GM10248 (cell line): ENCODE results near the gene MICOS13.
A peak's percentile ranks its signal among the peaks of the same experiment; 100 is the strongest.

ENCODE experiments used
- CTCF ChIA-PET: fragments of 300-600 bp; sonication (Branson Sonifier 250); formaldehyde crosslinking; extraction: SDS; loops from one replicate; lab custom pipeline; 2021; ENCODE audit warnings: antibody characterized with exemption; lab: Yijun Ruan, JAX
- POLR2A ChIA-PET: fragments of 350-650 bp; sonication (Branson Sonifier 250); formaldehyde crosslinking; extraction: SDS; loops from one replicate; lab custom pipeline; 2020; ENCODE audit warnings: antibody characterized with exemption; lab: Yijun Ruan, JAX
- DNase-seq: peaks from one replicate; pipeline ENCODE4 v3.0.0; 2012; ENCODE audit errors: extremely low spot score
- TF ChIP-seq, protein P1 (sequence below): IDR thresholded peaks from 2 replicates; pipeline ENCODE4 v1.5.1; 2012; ENCODE audit warnings: mild to moderate bottlenecking, low read depth; ENCODE audit errors: extremely low read depth, missing control alignments, control extremely low read depth

The MICOS13 gene, protein sequence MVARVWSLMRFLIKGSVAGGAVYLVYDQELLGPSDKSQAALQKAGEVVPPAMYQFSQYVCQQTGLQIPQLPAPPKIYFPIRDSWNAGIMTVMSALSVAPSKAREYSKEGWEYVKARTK

DNA sequence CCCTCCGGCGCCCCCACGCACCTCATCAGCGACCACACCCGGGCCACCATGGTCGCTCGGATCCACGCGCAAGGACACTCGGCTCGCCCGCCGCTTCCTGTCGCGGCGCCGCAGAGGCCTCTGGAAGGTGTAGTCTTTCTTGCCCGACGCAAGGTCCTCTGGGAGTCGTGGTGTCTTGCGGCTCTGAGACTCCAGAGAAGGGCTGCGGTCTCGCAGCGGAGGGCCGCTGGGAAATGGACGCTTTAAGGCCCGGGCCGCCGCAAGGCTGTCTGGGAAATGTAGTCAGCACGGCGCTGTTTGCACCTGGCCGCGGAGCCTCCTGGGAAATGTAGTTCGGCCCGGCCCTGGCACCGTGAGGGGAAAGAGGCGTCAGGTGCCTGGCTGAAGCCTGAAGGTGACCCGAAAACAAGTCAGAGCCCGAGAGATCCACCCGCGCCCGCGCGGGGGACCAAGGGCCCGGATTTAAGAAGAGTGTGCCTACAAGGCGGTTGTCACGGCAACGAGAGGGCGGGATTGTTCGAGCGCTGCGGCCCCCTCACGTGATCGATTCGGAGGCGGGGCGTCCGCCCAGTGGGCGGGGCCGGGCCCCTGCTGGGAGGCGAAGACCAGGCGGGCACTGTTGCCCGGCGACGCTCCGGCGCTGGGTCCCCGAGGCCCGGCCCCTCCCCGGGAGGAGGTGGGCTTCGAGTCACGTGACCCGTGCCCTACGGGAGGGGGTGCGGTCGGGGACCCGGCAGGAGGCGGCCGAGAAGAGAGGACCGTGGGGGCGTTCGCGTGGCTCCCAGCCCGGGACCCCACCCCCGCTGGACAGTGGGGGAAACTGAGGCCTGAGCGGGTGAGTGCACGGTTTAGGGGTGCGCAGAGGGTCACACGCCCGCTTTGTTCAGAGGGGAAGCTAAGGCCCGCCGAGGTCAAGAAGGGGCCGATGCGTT lies at the start of gene MICOS13, which contains the start of gene HSD11B1L:
Gene MICOS13 (minus strand): TSS at position 80 of the 932 bp plus-strand sequence. CDS start 30 bp downstream, at position 50.
Gene HSD11B1L (plus strand): TSS at position 591 of the 932 bp plus-strand sequence. CDS start 3,806 bp downstream, outside the sequence.
- TF ChIP-seq, protein P1, sequence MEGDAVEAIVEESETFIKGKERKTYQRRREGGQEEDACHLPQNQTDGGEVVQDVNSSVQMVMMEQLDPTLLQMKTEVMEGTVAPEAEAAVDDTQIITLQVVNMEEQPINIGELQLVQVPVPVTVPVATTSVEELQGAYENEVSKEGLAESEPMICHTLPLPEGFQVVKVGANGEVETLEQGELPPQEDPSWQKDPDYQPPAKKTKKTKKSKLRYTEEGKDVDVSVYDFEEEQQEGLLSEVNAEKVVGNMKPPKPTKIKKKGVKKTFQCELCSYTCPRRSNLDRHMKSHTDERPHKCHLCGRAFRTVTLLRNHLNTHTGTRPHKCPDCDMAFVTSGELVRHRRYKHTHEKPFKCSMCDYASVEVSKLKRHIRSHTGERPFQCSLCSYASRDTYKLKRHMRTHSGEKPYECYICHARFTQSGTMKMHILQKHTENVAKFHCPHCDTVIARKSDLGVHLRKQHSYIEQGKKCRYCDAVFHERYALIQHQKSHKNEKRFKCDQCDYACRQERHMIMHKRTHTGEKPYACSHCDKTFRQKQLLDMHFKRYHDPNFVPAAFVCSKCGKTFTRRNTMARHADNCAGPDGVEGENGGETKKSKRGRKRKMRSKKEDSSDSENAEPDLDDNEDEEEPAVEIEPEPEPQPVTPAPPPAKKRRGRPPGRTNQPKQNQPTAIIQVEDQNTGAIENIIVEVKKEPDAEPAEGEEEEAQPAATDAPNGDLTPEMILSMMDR: no peak
- peak; percentile 96 for DNase-seq
- ChIA-PET POLR2A (no interaction called here), CTCF (no interaction called here)

DNA sequence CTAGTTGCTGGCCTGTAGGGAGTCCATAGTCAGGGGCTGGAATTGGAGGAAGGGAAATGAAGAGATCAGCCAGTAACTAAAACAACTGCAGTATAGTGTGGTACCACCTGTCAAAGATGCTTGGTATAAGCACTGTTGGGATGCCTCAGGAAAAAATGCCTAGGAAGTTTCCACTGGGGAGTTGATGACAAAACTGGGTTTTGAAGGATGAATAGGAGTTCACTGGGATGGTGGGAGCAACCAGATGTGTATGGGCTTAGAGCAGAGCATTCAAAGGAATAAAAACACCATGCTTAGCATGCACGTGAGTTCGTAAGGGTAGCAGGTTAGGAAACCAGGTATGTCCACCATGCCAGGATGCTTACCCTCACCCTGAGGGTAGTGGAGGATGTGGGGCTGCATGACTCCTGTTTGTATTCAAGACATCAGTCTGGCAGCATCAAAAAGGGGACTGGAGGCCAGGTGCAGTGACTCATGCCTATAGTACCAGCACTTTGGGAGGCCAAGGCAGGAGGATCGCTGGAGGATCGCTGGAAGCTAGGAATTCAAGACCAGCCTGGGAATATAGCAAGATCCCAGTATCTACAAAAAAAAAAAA lies 47.2 kb upstream of the MICOS13 start:
- CTCF ChIA-PET: interaction anchor here (0.8 kb wide), 1 partner anchor 40 kb away, joined by 3 read pairs; no protein-coding TSS in a partner anchor
- TF ChIP-seq, protein P1: no peak

DNA sequence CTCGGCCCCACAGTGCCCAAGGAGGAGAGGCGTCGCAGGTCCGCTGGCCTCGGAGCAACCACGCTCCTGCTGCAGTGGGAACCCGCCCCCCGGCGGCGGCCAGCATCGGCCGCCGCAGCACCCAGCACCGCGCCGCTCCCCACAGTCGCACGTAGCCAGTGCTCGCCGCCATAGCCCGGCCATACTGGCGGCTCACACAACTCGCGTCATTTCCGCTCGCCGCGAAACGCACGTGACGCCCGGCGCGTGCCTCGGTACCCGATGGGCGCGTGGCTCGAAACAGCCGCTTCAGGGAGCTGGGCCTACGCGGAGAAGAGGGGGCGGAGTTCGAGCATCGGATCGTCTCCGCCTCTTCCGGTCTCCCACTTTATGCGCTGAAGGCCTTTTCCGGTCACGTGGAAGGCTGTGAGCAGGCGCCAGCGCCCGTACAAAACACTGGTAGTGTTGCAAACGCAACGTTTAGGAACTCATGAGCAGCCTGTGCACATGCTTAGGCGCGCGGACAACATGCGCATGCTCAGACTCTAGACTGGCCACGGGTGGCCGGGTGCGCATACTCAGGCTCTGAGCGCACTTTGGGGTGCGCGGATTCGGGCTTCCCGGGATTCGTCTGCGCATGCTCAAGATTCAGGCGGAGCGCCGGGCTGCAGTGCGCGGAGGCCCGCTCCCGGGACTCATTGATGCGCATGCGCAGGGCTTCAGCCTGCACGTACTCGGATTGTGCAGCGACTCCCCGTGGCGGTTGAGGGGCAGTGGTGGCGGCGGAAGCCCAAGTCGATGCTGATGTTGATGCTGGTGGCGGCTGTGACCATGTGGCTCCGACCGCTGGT lies 39.9 kb upstream of the MICOS13 start, which contains the start of the genes CATSPERD and LONP1:
Gene CATSPERD (plus strand): TSS at position 677 of the 830 bp plus-strand sequence. CDS start 101 bp downstream, at position 778.
Gene LONP1 (minus strand): TSS at position 186 of the 830 bp plus-strand sequence. CDS start 14 bp downstream, at position 172.
- TF ChIP-seq, protein P1: peak; percentile 93
- ChIA-PET POLR2A (interaction anchor here (0.6 to 1.7 kb wide), 10 partner anchors 12 to 1803 kb away, joined by 3 to 9 read pairs (median 4); partner anchors contain the start of genes NDUFA11 and VMAC), CTCF (interaction anchor here (0.7 to 6.5 kb wide), 10 partner anchors 8 to 302 kb away, joined by 3 to 79 read pairs (median 4); partner anchors contain the start of genes PRR22 and RPL36)
- DNase-seq: peak; percentile 100

More for the DNA sequence above, 47.2 kb upstream of the MICOS13 start:
- no peak for DNase-seq
- POLR2A ChIA-PET: no interaction called here

DNA sequence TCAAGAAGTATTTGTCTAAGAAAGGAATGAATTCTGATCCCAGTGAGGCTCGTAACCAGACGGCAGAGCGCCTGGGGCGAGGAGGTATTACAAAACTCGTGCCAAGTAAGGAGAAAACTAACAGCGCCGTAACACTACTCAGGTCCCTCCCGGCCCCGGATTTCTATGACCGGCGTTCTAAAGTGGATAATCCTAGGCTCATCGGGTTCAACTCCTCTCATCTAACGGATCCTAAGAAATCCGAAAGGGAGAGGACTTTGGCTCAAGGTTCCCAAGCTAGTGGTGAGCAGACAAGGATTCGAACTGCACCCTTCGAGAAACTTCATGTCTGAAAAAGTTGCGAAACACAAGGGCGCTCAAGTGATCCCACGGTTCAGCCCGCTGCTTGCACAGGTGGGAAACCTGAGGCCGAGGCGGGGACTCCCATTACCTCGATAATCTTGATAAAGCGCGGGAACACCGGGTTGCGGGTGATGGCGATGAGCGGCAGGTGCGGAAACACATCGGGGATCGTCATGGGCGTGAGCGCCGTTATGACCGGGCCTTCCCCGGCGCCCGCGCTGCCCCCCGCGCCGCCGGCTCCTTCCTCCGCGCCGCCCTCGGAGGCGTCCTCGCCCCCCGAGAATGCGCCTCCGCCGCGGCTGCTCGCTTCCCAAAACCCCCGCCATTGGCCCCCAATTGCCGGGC lies 39.1 kb upstream of the MICOS13 start:
- DNase-seq: no peak
- ChIA-PET POLR2A (interaction anchor here (1.1 to 1.8 kb wide), 4 partner anchors 10 to 30 kb away, joined by 3 to 9 read pairs (median 6); partner anchors contain the start of gene RPL36), CTCF (interaction anchor here (1.3 to 6.5 kb wide), 4 partner anchors 24 to 302 kb away, joined by 3 to 79 read pairs (median 4); partner anchors contain the start of genes PRR22 and RPL36)
- TF ChIP-seq, protein P1: no peak

DNA sequence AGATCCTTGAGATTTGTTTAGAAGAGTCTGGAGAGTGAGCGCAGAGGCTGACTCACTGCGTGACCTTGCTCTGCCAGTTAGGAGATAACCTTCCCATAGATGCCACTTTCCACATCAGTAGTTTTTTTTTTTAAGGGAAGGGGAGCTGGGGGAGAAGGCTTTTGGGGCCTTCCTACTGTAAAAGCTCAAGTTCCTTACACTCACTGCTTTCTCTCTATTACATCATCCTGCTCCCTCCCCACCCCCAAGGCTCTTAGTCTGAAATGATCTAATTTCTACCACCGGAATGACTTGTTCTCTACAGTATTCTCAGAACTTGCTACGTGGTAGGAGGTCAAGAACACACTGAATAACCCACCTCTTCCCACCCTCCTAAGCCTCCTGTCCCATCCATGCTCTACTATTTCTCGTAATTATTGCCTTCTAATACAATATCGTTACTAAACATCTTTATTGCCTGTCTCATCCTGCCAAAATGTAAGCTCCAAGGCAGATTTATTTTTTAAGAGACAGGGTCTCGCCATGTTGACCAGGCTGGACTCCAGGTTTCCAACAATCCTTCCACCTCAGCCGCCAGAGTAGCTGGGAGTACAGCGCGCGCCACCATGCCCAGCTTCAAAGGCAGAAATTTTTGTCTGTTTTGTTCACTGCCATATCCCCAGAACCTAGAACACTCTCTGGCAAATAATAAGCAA lies 38.4 kb upstream of the MICOS13 start:
- CTCF ChIA-PET: interaction anchor here (0.9 to 6.5 kb wide), 6 partner anchors 9 to 303 kb away, joined by 3 to 79 read pairs (median 3); partner anchors contain the start of gene RPL36
- TF ChIP-seq, protein P1: no peak
- POLR2A ChIA-PET: interaction anchor here (0.6 to 1.8 kb wide), 7 partner anchors 9 to 833 kb away, joined by 3 to 8 read pairs (median 5); partner anchors contain the start of gene RPL36
- peak; percentile 64 for DNase-seq
